ENCODE measurements around the gene C2orf66.

- TF ChIP-seq POLR2A (IDR thresholded peaks at IDR 0.05) = no peak
- no peak for TF ChIP-seq CTCF (IDR thresholded peaks at IDR 0.05 in 4 of 5, conservative IDR thresholded peaks at IDR 0.05 in 1 of 5)
Measured at GRCh38 chr2:196808083-196808665, 981 bp downstream of the C2orf66 start.

Data from gastrocnemius medialis (tissue), 4 donors.